GM12872 (cell line): ENCODE measurements around the gene FETUB.

Source experiments
- CTCF ChIP-seq: IDR thresholded peaks from 3 replicates; pipeline ENCODE4 v1.5.1; 2011; ENCODE audit warnings: low read depth, mild to moderate bottlenecking, low read length, moderate library complexity; ENCODE audit not compliant: insufficient read depth

Gene FETUB

GRCh38 chr3:186642014-186642413 is 1.8 kb downstream of the FETUB start:
- TF ChIP-seq CTCF, result no peak

- TF ChIP-seq CTCF, result no peak
Observed at GRCh38 chr3:186643493-186643892, 3.3 kb downstream of the FETUB start.

GRCh38 chr3:186644683-186645082 is 4.5 kb downstream of the FETUB start:
- no peak for TF ChIP-seq CTCF

- TF ChIP-seq CTCF, result no peak
Observed at GRCh38 chr3:186646106-186646505, 5.9 kb downstream of the FETUB start.

GRCh38 chr3:186646841-186647240 is 6.6 kb downstream of the FETUB start:
- no peak for TF ChIP-seq CTCF

GRCh38 chr3:186648851-186649250 is 8.7 kb downstream of the FETUB start:
- no peak for TF ChIP-seq CTCF

GRCh38 chr3:186651678-186652215 is 11.5 kb downstream of the FETUB start:
- TF ChIP-seq CTCF, result no peak
